Retinal pigment epithelial cell (primary cell): ENCODE data around the gene BAIAP2.

Experiments
- DNase-seq: peaks from one replicate; pipeline ENCODE4 v3.0.0-alpha.2; 2010; ENCODE audit warnings: low read depth
- H3K4me3 ChIP-seq: 2 replicates; pipeline ENCODE4 v1.5.1; 2011; ENCODE audit warnings: mild to moderate bottlenecking, low read length, control low read depth, moderate library complexity
- TF ChIP-seq, protein P1 (sequence below): conservative IDR thresholded peaks from 2 replicates; pipeline ENCODE4 v1.5.1; 2011; ENCODE audit warnings: low read depth, low read length, control low read depth, inconsistent platforms

Gene BAIAP2

DNA sequence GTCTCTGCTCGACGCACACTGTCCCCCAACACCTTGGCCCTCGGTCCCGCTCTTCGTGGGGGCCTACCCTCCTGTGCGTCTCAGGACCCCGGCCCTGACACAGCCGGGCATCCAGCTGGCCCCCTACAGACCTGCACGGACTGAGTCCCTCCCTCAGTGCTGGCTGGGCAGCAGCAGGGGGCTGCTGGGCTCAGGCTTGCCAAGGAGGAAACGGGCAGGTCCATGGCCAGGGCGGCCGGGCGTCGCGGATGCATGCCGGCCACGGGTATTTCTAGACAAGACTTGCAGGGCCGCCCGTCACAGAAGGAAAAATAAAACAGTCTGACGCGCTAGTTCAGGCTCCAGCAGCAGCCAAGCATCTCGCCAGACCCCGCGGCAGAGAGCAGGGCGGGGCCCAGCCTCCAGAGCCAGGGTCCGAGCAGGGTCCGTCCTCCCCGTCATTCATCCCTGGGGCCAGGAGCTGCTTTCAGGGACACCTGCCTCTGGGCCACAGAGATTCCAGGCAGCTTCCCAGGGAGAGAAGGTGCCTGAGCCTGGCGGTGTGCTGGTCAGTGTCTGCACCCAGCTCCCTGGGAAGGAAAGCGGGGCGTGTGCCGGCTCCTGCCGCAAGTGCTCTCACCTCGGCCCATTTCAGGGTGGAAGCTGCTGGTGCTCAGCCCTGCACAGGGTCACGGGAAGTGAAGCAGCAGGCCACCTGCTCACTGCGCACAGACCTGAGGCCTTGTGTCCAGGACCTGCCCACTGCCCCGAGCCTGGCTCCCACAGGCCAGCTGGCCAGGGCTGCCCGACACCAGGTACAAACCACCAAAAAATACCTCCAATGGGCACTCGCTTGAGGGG is 123.1 kb downstream of the BAIAP2 start:
- no peak overlapping the region for H3K4me3 ChIP-seq
- TF ChIP-seq, protein P1, sequence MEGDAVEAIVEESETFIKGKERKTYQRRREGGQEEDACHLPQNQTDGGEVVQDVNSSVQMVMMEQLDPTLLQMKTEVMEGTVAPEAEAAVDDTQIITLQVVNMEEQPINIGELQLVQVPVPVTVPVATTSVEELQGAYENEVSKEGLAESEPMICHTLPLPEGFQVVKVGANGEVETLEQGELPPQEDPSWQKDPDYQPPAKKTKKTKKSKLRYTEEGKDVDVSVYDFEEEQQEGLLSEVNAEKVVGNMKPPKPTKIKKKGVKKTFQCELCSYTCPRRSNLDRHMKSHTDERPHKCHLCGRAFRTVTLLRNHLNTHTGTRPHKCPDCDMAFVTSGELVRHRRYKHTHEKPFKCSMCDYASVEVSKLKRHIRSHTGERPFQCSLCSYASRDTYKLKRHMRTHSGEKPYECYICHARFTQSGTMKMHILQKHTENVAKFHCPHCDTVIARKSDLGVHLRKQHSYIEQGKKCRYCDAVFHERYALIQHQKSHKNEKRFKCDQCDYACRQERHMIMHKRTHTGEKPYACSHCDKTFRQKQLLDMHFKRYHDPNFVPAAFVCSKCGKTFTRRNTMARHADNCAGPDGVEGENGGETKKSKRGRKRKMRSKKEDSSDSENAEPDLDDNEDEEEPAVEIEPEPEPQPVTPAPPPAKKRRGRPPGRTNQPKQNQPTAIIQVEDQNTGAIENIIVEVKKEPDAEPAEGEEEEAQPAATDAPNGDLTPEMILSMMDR = no peak
- no peak for DNase-seq

- no peak overlapping the region for H3K4me3 ChIP-seq
- no peak for DNase-seq
- TF ChIP-seq, protein P1 = no peak
These were observed 124.0 kb downstream of the BAIAP2 start for GRCh38 chr17:81158688-81159590.

DNA sequence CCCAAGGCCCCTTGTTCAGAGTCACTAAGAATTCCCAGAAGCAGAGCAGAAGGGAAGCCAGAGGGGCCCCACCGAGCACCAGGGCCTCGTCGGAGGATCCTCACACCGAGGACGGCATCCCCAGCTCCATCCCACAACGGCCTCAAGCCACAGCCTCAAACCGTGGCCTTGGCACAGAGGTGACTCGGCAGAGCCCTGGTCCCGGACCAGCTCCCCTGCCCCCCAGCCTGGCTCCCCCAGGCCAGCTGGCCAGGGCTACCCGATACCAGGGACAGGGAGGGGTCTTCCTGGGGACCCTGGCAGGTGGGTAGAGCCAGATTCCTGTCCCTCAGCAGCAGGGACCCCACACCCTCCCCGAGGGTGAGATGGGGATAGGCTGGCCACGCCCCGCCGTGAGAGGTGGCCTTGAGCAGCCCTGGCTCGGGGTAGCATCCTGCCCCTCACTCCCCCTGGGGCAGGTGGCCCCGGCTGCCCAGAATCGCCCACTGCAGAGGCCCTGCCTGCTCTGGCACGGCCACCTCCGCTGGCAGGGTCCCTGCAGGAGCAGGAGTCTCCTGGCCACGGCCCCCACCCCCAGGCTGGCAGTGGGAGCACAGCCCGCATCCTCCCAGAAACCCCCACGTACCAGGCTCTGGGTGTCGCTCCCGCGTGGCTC is 124.8 kb downstream of the BAIAP2 start:
- DNase-seq = no peak
- H3K4me3 ChIP-seq = no peak overlapping the region
- TF ChIP-seq, protein P1 = no peak

GRCh38 chr17:81160306-81160705 is 125.4 kb downstream of the BAIAP2 start:
- H3K4me3 ChIP-seq = no peak overlapping the region
- TF ChIP-seq, protein P1 = no peak
- no peak for DNase-seq

GRCh38 chr17:81160747-81161453 is 125.9 kb downstream of the BAIAP2 start:
- DNase-seq = no peak
- TF ChIP-seq, protein P1 = no peak

GRCh38 chr17:81161536-81161935 is 126.6 kb downstream of the BAIAP2 start:
- no peak overlapping the region for H3K4me3 ChIP-seq
- no peak for DNase-seq
- TF ChIP-seq, protein P1 = no peak

More at GRCh38 chr17:81160747-81161453, 125.9 kb downstream of the BAIAP2 start:
- H3K4me3 ChIP-seq = no peak overlapping the region
